ENCODE data around the gene SRP19.

DNA sequence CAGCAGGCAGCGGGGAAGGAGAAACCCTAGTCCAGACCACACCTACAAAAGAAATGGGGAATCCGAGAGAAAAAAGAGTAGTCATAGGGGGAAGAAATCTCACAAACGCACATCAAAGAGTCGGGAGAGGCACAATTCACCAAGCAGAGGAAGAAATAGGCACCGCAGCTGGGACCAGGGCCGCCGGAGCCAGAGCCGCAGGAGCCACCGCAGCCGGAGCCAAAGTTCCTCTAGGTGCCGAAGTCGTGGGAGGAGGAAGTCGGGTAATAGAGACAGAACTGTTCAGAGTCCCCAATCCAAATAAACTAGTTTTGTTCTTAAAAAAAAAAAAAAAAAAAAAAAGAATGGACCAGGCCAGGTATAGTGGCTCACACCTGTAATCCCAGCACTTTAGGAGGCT is 31.7 kb downstream of the SRP19 start:
- TF ChIP-seq EZH2 (IDR thresholded peaks at IDR 0.05; ENCODE audit: insufficient read depth, poor library complexity, severe bottlenecking) (no peak), EZH2phosphoT487 (IDR thresholded peaks at IDR 0.05; ENCODE audit: insufficient read depth, low read depth) (no peak)
